Activated CD4-positive, CD25-positive, alpha-beta regulatory T cell (primary cell): ENCODE data around the gene SNAPC2.
A peak's percentile ranks its signal among the peaks of the same experiment; 100 is the strongest.
"Not testable (repeated sequence)": the region's sequence is repeated elsewhere in the genome, so short reads cannot be mapped to it uniquely, and the experiment has no call there.

Source experiments
- DNase-seq, 4 experiments: peaks; one replicate each; lab custom pipeline; 2025; lab: John Stamatoyannopoulos, UW

Gene SNAPC2

DNA sequence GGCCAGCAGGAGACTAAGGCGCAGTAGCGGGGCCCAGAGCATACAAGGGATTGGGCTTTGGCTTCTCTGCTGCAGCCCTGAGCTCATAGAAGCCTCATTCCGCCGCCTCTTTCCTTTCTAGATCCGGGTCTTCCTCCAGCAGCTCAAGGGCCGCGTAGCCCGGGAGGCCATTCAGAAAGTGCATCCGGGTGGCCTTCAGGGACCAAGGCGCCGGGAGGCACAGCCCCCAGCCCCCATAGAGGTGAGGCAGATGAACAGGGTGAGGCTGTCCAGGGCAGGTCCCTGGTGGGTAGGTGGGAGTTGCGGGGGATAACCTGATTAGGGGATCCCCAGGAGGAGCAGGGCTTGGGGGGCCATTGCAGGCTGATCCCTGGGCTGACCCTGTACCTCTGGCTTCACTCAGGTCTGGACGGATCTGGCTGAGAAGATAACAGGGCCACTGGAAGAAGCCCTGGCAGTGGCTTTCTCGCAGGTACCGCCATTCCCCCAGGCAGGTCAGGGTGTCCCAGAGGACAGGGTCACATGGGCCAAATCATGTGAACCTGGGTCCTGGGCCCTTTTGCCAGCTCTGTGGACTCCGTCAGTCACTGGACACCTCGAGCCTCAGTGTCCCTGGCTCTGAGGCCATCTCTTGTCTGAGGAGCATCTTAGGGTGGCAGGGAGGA, 1.3 kb downstream of the SNAPC2 start:
- DNase-seq: no peak

DNA sequence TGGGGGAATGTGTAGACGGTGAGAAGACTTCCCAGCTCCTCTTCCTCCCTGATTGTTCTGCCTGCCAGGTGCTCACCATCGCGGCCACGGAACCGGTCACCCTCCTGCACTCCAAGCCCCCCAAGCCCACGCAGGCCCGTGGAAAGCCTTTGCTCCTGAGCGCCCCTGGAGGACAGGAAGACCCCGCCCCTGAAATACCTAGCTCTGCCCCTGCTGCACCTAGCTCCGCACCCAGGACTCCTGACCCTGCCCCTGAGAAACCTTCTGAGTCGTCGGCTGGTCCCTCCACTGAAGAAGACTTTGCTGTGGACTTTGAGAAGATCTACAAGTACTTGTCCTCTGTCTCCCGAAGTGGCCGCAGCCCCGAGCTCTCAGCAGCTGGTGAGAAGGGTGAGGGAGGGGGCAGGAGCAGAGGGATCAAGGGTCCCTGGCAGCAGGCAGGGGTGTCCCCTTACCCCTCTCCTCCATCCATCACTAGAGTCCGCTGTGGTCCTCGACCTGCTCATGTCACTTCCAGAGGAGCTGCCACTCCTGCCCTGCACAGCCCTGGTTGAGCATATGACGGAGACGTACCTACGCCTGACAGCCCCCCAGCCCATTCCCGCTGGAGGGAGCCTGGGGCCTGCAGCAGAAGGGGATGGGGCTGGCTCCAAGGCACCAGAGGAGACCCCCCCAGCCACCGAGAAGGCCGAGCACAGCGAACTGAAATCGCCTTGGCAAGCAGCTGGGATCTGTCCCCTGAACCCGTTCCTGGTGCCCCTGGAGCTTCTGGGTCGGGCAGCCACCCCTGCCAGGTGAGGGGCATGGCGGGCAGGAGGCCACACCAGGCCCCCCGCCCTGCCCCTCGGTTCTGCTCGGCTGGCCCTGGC, 2.1 kb downstream of the SNAPC2 start:
- no peak for DNase-seq

GRCh38 chr19:7922836-7923195, 2.7 kb downstream of the SNAPC2 start:
- DNase-seq: no peak

DNA sequence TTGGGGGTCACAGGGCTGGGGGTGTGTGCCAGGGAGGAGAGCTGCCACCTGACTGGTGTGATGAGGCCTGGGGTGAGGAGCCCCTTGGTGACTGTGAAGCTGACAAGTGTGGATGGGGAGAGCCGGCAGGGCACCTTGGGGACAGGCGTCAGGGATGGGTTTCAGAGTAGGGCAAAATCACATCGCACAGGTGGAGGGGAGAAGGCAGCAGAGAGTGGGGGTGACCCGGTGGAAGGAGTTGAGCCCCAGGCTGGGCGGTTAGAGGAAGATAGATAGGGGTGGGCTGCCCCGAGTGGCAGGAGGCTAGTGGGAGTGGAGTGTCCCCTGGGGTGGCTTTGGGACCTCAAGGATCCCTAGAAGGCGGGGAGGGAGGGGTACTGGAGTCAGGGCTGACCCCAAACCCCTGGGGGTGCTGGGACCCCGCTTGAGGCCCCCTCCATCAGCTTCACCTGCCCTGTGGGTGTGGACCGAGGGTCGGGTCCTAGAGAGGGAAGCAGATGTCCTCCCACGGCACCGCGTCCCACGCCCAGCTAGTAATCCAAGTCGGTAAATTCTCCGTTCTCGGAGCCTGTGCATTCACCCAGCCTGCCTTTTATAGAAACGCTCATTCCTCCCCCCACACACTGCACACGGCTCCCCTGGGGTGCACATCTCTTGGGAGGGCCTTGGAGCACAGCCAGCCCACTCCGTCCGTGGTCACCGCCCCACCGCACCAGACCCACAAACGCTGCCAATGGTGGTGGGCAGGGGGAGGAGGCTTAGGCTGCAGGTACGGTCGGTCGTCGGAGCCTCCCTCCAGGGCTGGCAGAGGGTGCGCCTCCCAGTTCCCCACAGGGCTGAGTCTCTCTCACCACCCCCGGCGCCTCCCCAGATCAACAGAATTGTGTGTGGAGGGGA, 3.4 kb downstream of the SNAPC2 start:
- no peak for DNase-seq

DNA sequence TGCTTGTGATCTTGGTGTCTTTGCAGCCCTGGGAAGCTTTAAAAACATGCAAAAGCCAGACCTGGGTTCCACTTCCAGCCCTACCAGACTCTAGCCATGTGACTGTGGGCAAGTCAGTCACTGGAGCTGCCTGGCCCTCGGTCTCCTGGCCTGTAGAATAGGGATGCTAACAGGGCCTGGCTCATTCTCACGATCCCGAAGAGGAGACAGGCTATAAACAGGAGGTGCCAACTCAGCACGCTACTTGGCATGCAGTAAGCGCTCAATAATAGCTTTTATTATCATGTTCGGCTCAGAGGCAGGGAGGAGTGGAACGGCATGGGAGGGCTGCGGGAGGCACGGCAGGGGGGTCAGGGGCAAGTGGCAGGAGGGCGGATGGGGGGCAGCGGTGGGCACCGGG, 4.1 kb downstream of the SNAPC2 start:
- DNase-seq: no peak

- DNase-seq: no peak
Observed at GRCh38 chr19:7924651-7925170, 4.6 kb downstream of the SNAPC2 start.

DNA sequence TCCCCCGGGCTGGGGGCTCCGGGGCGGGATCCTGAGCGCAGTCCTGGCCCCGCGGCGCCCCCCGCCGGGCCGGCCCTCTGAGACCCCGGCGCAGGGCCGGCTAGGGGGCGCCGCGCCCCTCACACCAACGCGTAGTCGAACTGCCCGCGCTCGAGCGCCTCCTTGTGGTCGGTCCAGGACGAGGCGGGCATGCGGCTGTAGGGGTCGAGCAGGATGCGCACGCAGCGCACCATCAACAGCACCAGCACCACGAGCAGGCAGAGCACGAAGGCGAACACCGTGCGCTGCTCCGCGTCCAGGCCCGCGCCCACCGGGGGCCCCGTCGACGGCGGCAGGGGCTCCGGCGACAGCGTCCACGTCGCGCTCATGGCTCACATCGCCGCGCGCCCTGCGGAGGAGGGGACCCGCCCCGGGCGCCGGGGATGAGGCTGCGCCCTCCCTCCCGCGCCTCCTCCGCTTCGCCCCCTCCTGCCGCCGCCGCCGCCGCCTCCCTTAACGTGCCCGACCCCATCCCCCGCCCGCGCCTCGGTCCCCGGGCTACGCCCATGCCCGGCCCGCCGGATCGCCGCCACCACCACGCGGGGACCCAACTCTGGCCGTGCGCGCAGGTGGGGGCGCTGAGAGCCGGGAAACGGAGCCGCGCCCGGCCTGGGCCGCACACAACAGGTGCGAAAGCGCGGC, 5.2 kb downstream of the SNAPC2 start:
- DNase-seq: peak; percentile 63 to 71 (median 68)

DNA sequence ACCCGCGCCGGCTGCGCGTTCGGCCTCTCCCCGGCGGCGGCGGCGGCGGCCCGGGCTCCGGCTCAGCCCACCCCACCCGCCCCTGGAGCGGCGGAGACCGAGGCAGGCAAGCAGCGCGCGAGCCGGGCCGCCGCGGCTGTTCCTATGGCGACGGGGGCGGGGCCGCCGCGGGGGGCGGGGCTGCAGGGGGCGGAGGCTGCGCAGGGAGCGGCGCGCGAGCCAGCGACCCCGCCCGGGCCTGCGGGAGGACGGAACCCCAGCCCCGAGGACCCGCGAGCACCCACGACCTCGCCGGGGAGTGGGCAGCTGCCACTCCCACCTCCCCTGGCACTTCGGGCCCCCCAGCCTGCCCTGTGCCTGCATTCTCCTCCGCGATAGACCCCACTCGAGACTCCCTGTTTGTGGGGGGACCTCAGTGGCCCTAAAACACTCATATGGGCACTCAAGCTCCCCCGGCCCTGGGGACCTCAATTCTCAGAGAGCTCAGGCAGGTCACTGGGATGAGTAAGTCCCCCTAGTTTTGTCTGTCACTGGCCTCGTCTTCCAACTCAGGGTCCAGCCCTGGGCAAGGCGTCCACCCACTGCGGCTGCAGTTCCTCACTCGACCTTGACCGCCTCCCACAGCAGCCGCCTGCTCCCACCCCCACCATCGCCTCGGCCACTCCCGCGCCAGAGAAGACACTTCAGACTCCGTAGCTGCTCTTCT, 6.0 kb downstream of the SNAPC2 start, which contains the start of gene CTXN1:
Gene CTXN1 (minus strand): TSS at position 115 of the 706 bp plus-strand sequence. CDS start 597 bp downstream, outside the sequence.
- peak; percentile 57 to 69 (median 62) for DNase-seq

- DNase-seq: no peak
Observed at GRCh38 chr19:7926727-7927604, 6.8 kb downstream of the SNAPC2 start.

- DNase-seq: no peak
Observed at GRCh38 chr19:7927605-7928333, 7.6 kb downstream of the SNAPC2 start.

DNA sequence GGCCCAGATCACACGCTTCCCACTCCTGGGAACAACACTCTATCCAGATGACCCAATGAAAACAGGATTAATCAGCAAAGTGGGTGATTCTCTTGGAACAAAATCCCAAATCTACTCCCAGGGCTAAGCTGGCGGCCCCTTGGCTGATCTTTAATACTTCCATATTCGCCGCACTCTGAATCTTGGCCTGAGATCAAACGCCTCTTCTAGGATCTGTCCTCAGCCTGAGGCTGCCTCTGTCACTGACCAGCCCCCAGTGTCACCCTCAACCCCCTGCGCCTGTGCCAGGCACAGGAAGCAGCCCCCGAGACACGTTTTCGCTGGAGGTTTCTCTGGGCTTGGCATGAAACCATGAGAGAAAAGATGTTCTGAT, 8.2 kb downstream of the SNAPC2 start:
- no peak for DNase-seq

DNA sequence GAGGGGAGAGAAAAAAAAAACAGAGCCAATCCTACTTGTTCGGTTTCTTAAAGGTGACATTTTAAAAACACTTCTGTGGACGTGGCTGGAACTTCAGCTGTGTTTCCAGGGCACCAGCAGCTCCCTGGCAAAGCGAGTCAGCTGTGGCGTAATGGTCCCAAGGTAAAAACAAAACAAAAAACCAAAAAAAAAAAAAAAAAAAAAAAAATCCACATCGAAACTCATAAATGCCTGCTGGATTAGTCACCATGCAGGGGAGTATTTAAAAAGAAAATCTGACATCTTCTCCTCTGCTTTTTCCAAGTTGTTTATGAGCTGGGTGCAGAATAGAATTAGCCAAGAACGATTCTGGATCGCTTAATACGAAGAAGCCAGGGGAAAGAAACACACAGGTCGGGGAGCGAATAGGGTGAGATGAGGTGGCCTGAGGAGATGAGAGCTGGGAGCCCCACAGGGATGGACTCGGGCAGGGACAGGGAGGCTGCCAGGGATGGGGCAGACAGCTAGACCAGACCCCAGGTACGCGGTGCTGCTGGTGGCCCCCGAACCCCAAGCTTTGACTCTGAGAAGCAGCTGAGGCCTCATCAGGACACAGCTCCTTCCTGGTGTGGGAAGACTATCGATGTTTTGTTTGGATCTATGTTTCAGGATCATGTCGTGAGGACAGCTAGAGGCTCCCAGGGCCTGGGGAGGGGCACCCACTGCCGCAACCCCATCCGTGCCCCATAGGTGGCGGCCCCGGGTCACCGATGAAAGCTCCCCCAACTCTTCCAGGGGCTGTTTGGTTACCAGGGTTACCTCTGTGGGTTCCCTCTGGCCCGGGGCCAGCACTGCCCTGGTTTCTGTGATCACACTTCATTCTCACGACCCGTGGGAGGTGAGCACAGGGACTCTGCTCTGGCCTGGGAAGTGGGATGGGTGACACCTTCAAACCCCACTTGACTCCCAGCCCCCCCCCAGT, 8.9 kb downstream of the SNAPC2 start:
- peak in 3 of 4 experiments; percentile 31 to 41 (median 40) for DNase-seq

- not testable (repeated sequence) for DNase-seq
Observed at GRCh38 chr19:7930030-7930429, 9.9 kb downstream of the SNAPC2 start.

DNA sequence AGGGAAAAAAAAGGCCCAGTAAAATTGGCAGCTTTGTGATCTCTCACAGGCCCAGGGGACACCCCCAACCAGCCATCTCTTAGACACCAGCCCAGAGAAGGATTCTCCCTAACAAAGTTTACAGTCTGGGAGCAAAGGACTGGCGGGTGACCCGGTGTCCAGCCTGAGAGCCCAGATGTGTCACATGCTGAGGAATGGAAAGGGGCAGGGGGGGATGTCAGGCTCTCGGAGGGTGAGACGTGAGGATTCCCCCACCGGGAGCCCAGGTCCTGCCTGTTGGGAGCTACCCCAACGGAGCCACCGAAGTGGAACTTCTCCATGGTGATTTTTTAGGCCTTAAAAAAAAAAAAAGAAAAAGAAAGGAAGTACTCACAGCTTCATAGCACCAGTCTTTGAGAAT, 10.6 kb downstream of the SNAPC2 start:
- DNase-seq: no peak

- no peak for DNase-seq
Observed at GRCh38 chr19:7931221-7932061, 11.3 kb downstream of the SNAPC2 start.

DNA sequence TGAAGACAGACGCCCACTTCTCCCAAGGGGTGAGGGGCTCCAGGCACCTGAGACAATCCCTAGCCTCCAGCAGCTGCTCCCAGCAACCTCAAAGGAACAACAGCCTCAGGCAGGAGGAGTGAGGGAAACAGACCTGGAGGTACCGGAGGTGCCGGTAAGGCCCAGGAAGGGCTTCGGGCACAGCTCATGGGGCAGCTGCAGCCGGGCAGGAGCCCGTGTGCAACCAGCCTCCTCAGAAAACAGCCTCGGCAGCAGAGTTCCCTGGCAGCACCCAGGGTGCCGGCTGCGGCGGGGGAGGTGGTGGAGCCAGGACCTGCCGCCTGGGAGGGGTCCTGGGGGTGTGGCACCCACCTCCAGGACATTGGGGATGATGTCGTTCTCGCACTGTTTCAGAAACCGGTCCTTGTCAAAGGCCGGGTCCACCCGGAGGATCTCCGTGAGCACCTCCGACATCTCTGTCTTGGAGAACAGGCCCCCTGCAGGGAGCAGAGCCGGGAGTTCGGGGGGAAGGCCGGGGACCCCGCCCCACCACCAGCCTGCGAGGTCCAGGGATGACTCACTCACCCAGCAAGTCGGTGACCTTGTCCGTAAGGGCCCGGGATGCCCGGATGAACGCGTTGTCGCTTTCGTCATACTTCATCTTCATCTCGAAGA, 12.3 kb downstream of the SNAPC2 start:
- DNase-seq: no peak

GRCh38 chr19:7932930-7933300, 12.8 kb downstream of the SNAPC2 start:
- no peak for DNase-seq
